Measurements from ENCODE around the gene EPN1. TPM values are rescaled to one million over a fixed set of nuclear protein-coding genes. Genes with fewer than 3 reads are reported as not detected.

Gene EPN1
- total and polyA plus RNA-seq, 2 experiments from 2014 or later: 47.1 to 223 TPM

- Histone ChIP-seq H3K4me2 (peak overlapping the region; percentile 100), H3K27ac (ENCODE audit: low read depth) (peak overlapping the region; percentile 98), H4K20me1 (replicated peaks; ENCODE audit: insufficient read depth) (peaks cover 41% of the 10 kb centered on the region), H3K9me2 (ENCODE audit: insufficient read depth) (no peaks in the 10 kb centered on the region), H3K79me2 (replicated peaks; ENCODE audit: insufficient read depth) (peaks cover 54% of the 10 kb centered on the region), H3K36me3 (ENCODE audit: insufficient read depth) (no peaks in the 10 kb centered on the region), H3K4me1 (ENCODE audit: insufficient read depth) (peaks cover 27% of the 10 kb centered on the region), H3K4me3 (peak overlapping the region; percentile 100), H2AFZ (no peak overlapping the region), H3K27me3 (ENCODE audit: insufficient read depth) (no peaks in the 10 kb centered on the region), H3F3A (replicated peaks; ENCODE audit: low read depth) (peaks cover 20% of the 10 kb centered on the region)
- Mint-ChIP-seq H3K36me3 (ENCODE audit: low read depth) (peaks cover 44% of the 10 kb centered on the region), H3K4me1 (peaks cover 47% of the 10 kb centered on the region), H3K27me3 (ENCODE audit: insufficient read depth, low read depth, poor library complexity) (peaks cover 31% of the 10 kb centered on the region), H3K4me3 (peak overlapping the region; percentile 92), H3K27ac (peak overlapping the region; percentile 99), H3K9me3 (no peaks in the 10 kb centered on the region; the same call in 2 of the 3 replicates)
- TF ChIP-seq POLR2AphosphoS5 (IDR thresholded peaks at IDR 0.05; ENCODE audit: low read depth) (no peak), JUNB (IDR thresholded peaks at IDR 0.05; ENCODE audit: unreplicated experiment) (no peak), EZH2 (IDR thresholded peaks at IDR 0.05; ENCODE audit: low read depth, unreplicated experiment) (no peak), EZH2phosphoT487 (IDR thresholded peaks at IDR 0.05; ENCODE audit: unreplicated experiment) (no peak), CREB1 (CRISPR knock-in tag; IDR thresholded peaks at IDR 0.05; ENCODE audit: low read depth) (no peak), NANOG (IDR thresholded peaks at IDR 0.05; ENCODE audit: borderline replicate concordance) (no peak), STAT1 (IDR thresholded peaks at IDR 0.05; ENCODE audit: unreplicated experiment) (no peak), ZNF114 (CRISPR knock-in tag; IDR thresholded peaks at IDR 0.05) (no peak), ZNF331 (CRISPR knock-in tag; IDR thresholded peaks at IDR 0.05; ENCODE audit: low read depth) (no peak), CTCF (conservative IDR thresholded peaks at IDR 0.05; ENCODE audit: low read depth in 2 of 2) (no peak), REST (IDR thresholded peaks at IDR 0.05; ENCODE audit: unreplicated experiment) (no peak)
- TF ChIP-seq, protein P1, sequence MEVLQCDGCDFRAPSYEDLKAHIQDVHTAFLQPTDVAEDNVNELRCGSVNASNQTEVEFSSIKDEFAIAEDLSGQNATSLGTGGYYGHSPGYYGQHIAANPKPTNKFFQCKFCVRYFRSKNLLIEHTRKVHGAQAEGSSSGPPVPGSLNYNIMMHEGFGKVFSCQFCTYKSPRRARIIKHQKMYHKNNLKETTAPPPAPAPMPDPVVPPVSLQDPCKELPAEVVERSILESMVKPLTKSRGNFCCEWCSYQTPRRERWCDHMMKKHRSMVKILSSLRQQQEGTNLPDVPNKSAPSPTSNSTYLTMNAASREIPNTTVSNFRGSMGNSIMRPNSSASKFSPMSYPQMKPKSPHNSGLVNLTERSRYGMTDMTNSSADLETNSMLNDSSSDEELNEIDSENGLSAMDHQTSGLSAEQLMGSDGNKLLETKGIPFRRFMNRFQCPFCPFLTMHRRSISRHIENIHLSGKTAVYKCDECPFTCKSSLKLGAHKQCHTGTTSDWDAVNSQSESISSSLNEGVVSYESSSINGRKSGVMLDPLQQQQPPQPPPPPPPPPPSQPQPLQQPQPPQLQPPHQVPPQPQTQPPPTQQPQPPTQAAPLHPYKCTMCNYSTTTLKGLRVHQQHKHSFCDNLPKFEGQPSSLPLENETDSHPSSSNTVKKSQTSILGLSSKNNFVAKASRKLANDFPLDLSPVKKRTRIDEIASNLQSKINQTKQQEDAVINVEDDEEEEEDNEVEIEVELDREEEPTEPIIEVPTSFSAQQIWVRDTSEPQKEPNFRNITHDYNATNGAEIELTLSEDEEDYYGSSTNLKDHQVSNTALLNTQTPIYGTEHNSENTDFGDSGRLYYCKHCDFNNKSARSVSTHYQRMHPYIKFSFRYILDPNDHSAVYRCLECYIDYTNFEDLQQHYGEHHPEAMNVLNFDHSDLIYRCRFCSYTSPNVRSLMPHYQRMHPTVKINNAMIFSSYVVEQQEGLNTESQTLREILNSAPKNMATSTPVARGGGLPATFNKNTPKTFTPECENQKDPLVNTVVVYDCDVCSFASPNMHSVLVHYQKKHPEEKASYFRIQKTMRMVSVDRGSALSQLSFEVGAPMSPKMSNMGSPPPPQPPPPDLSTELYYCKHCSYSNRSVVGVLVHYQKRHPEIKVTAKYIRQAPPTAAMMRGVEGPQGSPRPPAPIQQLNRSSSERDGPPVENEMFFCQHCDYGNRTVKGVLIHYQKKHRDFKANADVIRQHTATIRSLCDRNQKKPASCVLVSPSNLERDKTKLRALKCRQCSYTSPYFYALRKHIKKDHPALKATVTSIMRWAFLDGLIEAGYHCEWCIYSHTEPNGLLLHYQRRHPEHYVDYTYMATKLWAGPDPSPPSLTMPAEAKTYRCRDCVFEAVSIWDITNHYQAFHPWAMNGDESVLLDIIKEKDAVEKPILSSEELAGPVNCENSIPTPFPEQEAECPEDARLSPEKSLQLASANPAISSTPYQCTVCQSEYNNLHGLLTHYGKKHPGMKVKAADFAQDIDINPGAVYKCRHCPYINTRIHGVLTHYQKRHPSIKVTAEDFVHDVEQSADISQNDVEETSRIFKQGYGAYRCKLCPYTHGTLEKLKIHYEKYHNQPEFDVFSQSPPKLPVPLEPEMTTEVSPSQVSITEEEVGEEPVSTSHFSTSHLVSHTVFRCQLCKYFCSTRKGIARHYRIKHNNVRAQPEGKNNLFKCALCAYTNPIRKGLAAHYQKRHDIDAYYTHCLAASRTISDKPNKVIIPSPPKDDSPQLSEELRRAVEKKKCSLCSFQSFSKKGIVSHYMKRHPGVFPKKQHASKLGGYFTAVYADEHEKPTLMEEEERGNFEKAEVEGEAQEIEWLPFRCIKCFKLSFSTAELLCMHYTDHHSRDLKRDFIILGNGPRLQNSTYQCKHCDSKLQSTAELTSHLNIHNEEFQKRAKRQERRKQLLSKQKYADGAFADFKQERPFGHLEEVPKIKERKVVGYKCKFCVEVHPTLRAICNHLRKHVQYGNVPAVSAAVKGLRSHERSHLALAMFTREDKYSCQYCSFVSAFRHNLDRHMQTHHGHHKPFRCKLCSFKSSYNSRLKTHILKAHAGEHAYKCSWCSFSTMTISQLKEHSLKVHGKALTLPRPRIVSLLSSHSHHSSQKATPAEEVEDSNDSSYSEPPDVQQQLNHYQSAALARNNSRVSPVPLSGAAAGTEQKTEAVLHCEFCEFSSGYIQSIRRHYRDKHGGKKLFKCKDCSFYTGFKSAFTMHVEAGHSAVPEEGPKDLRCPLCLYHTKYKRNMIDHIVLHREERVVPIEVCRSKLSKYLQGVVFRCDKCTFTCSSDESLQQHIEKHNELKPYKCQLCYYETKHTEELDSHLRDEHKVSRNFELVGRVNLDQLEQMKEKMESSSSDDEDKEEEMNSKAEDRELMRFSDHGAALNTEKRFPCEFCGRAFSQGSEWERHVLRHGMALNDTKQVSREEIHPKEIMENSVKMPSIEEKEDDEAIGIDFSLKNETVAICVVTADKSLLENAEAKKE (CRISPR knock-in tag; IDR thresholded peaks at IDR 0.05): no peak
- TF ChIP-seq, protein P2, sequence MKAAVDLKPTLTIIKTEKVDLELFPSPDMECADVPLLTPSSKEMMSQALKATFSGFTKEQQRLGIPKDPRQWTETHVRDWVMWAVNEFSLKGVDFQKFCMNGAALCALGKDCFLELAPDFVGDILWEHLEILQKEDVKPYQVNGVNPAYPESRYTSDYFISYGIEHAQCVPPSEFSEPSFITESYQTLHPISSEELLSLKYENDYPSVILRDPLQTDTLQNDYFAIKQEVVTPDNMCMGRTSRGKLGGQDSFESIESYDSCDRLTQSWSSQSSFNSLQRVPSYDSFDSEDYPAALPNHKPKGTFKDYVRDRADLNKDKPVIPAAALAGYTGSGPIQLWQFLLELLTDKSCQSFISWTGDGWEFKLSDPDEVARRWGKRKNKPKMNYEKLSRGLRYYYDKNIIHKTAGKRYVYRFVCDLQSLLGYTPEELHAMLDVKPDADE (IDR thresholded peaks at IDR 0.05): no peak
- ATAC-seq: no peak
- DNase-seq (ENCODE audit: low spot score): no peak
Observed at GRCh38 chr19:55655648-55656040, 19.4 kb upstream of the EPN1 start.

Measured in GM23338 (cell line).